DND-41 (cell line): ENCODE data around the gene NCAM2.

Source experiments
- EZH2 ChIP-seq: IDR thresholded peaks from 3 replicates; pipeline ENCODE4 v1.6.1; 2012; ENCODE audit warnings: borderline replicate concordance, low read depth, mild to moderate bottlenecking, moderate library complexity, low read length, inconsistent platforms; ENCODE audit not compliant: severe bottlenecking
- TF ChIP-seq, protein P1 (sequence below): IDR thresholded peaks from 2 replicates; pipeline ENCODE4 v1.5.1; 2012; ENCODE audit warnings: borderline replicate concordance, low read length, moderate library complexity, mild to moderate bottlenecking; ENCODE audit not compliant: poor library complexity, severe bottlenecking; ENCODE audit errors: extremely low read depth

DNA sequence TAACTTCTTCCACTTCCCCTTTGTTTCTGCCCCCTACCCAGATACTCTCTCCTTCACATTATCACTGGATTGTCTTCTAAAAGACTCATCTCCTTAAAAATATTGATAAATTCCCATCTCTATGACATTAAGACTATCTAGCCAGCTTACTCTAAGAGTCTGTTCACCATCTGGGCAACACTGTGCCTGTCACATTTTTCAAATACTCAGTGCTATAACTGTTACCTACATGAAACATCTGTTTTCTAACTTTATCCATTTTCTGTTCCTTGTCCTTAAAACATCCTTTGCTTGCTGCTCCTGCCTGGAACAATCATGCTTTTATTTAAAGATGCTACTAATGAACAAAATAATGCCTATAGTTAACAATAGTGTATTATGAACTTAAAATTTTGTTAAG lies 81.4 kb downstream of the NCAM2 start:
- TF ChIP-seq, protein P1, sequence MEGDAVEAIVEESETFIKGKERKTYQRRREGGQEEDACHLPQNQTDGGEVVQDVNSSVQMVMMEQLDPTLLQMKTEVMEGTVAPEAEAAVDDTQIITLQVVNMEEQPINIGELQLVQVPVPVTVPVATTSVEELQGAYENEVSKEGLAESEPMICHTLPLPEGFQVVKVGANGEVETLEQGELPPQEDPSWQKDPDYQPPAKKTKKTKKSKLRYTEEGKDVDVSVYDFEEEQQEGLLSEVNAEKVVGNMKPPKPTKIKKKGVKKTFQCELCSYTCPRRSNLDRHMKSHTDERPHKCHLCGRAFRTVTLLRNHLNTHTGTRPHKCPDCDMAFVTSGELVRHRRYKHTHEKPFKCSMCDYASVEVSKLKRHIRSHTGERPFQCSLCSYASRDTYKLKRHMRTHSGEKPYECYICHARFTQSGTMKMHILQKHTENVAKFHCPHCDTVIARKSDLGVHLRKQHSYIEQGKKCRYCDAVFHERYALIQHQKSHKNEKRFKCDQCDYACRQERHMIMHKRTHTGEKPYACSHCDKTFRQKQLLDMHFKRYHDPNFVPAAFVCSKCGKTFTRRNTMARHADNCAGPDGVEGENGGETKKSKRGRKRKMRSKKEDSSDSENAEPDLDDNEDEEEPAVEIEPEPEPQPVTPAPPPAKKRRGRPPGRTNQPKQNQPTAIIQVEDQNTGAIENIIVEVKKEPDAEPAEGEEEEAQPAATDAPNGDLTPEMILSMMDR, result no peak
- no peak for TF ChIP-seq EZH2
